ENCODE data around the gene CETP. TPM values are rescaled to one million over a fixed set of nuclear protein-coding genes. Genes with fewer than 3 reads are reported as not detected.
"Not testable (repeated sequence)": the region's sequence is repeated elsewhere in the genome, so short reads cannot be mapped to it uniquely, and the experiment has no call there.

CETP gene
- total RNA-seq, 1 experiment from 2014 or later = not detected

GRCh38 chr16:56956076-56956475 is 5.7 kb upstream of the CETP start:
- no peak for DNase-seq (ENCODE audit: low spot score)

- no peak for DNase-seq (ENCODE audit: low spot score)
These were observed 5.0 kb upstream of the CETP start for GRCh38 chr16:56956756-56957155.

- no peak for DNase-seq (ENCODE audit: low spot score)
These were observed 969 bp upstream of the CETP start for GRCh38 chr16:56960681-56961281.

- no peak for DNase-seq (ENCODE audit: low spot score)
These were observed 364 bp upstream of the CETP start for GRCh38 chr16:56961386-56961785.

- peak; percentile 86 for DNase-seq (ENCODE audit: low spot score)
These were observed 2.7 kb downstream of the CETP start for GRCh38 chr16:56964243-56965148.

GRCh38 chr16:56965149-56966092 is 3.7 kb downstream of the CETP start:
- no peak for DNase-seq (ENCODE audit: low spot score)

GRCh38 chr16:56966093-56966475 is 4.3 kb downstream of the CETP start:
- DNase-seq (ENCODE audit: low spot score) = no peak

- DNase-seq (ENCODE audit: low spot score) = no peak
These were observed 6.0 kb downstream of the CETP start for GRCh38 chr16:56967733-56968132.

GRCh38 chr16:56969769-56970168 is 8.0 kb downstream of the CETP start:
- DNase-seq (ENCODE audit: low spot score) = no peak

- DNase-seq (ENCODE audit: low spot score) = no peak
These were observed 9.4 kb downstream of the CETP start for GRCh38 chr16:56970934-56971767.

GRCh38 chr16:56971768-56972043 is 10.0 kb downstream of the CETP start:
- no peak for DNase-seq (ENCODE audit: low spot score)

GRCh38 chr16:56972403-56973293 is 10.9 kb downstream of the CETP start:
- no peak for DNase-seq (ENCODE audit: low spot score)

- no peak for DNase-seq (ENCODE audit: low spot score)
These were observed 11.5 kb downstream of the CETP start for GRCh38 chr16:56973294-56973689.

GRCh38 chr16:56973899-56974298 is 12.1 kb downstream of the CETP start:
- not testable (repeated sequence) for DNase-seq (ENCODE audit: low spot score)

- DNase-seq (ENCODE audit: low spot score) = no peak
These were observed 13.0 kb downstream of the CETP start for GRCh38 chr16:56974549-56975300.

GRCh38 chr16:56975714-56976113 is 14.0 kb downstream of the CETP start:
- no peak for DNase-seq (ENCODE audit: low spot score)

GRCh38 chr16:56977216-56977615 is 15.5 kb downstream of the CETP start:
- DNase-seq (ENCODE audit: low spot score) = no peak

GRCh38 chr16:56977823-56978430 is 16.2 kb downstream of the CETP start:
- no peak for DNase-seq (ENCODE audit: low spot score)

GRCh38 chr16:56980201-56980535 is 18.4 kb downstream of the CETP start:
- DNase-seq (ENCODE audit: low spot score) = no peak
